NCI-H1417 treated with DMSO at 0.1 percent for 48 hours (cell line): ENCODE data around the gene NNT.
"Not testable (repeated sequence)": the region's sequence is repeated elsewhere in the genome, so short reads cannot be mapped to it uniquely, and the experiment has no call there.

Experiments
- DNase-seq: peaks from one replicate; lab custom pipeline; 2025; lab: John Stamatoyannopoulos, UW

The NNT gene

DNA sequence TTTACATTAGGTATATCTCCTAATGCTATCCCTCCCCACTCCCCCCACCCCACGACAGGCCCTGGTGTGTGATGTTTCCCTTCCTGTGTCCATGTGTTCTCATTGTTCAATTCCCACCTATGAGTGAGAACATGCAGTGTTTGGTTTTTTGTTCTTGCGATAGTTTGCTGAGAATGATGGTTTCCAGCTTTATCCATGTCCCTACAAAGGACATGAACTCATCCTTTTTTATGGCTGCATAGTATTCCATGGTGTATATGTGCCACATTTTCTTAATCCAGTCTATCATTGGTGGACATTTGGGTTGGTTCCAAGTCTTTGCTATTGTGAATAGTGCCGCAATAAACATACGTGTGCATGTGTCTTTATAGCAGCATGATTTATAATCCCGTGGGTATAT lies 64.4 kb downstream of the NNT start:
- DNase-seq: not testable (repeated sequence)

DNA sequence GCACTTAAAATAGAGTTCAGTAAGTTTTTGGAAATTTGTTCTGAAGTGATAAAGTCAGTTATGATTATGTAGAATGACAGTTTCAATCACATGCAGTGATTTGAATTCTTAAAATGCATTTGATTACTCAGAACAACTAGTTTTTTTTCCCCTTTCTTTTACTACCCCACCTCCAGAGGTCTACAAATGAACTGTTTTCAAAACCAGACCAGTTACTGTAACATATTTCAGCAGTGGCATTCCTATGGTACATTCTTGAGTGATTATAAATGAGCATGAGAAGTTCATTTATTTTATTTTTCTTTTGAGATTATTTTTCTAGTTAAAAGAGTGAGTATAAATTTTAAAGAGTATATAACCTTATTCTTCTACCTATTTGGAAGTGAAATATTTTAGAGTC lies 71.6 kb downstream of the NNT start:
- no peak for DNase-seq

DNA sequence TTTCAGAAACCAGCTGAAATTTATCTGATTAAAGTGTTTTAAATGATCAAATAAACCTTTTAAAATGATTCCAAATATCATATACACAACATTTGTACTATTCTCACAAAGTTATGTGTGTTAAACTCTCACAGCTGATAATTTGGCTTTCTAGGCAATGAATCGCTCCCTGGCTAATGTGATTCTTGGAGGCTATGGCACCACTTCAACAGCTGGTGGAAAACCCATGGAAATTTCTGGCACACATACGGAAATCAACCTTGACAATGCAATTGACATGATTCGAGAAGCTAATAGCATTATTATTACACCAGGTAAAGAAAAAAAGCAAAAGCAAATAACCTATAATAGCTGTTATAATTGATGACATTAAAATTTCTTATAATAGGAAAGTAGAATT lies 72.4 kb downstream of the NNT start:
- DNase-seq: no peak

DNA sequence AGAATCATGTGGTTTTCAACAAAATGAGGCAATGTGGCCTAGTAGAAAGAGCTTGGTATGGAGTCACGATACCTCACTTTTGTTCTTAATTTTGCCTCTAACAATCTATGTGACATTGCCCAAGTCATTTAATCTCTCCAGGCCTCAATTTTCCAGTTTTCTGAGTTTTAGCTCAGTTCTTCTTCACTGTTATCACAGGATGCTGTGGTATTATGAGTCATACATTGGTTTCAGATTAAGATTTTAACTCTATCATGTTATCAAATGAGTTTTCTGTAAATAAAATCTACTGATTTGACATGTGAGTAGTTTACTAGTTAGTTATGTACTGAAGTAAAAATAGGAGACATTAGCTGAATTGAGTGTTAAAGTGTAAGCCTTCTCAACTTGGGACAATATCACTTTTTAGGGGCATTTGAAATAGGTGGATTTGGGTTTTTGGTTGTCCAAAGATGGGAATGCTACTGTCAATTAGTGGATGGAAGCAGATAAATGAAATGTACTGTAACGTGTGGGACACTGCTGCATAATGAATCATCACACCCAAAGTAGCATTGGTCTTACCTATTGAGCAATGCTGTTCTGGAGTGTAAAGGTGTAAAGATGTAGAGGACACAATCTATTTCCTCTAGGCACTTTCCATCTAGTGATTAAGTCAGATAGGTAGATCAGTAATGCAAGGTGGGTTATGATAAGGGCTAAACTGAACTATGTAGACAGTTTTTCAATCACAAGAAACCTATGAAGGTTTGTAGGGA lies 73.3 kb downstream of the NNT start:
- no peak for DNase-seq

DNA sequence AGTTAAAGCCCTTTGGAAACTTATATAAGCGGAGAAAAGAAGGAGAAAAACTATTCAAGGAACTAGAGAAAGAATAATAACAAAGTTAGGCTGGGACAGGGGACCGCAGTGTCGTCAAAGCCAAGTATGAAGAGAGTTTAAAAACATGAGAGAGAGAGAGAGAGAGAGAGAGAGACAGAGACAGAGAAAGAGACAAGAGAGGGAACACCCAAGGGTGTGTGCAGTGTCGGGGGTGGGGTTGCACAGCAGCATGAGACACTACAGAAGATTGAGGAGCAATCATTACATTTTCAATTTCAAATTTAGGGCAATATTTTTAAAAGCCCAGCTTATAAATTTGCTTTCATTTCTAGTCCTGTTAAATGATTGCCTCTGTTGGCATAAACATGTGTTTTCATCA lies 74.3 kb downstream of the NNT start:
- DNase-seq: no peak

DNA sequence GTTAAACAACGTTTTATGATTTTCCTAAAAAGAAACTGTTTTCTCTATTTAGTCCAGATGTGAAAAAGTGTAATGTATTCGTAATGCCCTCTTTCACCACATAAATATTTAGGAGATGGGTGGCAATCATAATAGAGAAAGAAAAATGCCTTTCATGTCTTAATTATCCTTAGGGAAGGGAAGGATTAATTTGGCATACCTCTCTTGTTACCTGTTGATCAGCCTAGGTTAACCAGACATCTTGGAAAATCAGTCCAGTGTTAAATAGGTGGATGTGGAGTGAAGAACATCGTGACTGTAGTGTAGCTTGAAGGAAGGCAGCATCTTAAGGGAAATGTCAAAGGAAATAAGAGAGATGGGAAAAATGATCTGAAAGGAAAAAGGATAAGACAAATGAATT lies 76.2 kb downstream of the NNT start:
- DNase-seq: no peak

DNA sequence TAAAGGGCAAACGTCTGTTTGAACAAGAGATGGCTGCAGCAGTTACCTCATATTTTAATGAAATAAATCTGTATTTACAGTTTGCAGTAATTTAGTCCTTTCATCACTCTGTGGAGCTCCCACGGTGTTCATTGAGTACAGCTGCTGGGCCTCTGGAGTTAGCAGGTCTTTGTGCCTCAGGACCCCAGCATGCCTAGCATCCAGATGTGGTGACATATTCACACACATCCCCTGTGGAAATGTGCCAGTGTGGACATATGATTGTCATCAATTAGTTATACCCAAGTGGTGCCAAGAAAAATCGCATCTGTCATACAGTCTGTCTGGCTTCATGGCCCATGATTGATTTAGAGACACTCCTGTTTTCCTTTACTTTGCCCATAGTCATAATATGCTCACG lies 77.3 kb downstream of the NNT start:
- no peak for DNase-seq

DNA sequence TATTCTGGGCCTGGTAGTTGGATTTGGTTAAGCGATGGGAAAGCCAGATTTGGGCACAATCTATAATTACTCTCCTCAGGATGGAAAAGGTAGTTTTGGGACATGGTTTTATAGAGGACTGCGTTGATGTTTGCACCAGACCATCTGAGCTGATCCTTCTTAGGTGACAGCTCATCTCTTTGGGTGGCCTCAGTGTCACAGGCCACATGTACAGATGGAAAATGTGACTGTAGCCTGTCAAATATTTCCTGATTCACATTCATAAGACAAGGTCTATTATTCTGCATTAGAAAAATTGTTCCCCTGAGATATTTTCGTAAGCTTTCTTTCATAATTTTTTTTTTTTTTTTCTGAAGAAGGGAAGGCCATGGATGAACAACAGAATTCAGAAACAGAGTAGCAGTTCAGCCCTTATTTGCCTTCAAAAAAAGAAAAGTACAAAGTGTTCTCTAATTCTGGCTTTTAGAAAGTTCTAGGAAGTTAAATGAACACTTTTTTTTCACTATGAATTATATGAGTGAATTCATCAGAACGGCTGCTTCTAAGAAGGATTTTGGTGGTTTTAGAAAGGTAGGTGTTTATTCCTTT lies 81.0 kb downstream of the NNT start:
- DNase-seq: no peak

DNA sequence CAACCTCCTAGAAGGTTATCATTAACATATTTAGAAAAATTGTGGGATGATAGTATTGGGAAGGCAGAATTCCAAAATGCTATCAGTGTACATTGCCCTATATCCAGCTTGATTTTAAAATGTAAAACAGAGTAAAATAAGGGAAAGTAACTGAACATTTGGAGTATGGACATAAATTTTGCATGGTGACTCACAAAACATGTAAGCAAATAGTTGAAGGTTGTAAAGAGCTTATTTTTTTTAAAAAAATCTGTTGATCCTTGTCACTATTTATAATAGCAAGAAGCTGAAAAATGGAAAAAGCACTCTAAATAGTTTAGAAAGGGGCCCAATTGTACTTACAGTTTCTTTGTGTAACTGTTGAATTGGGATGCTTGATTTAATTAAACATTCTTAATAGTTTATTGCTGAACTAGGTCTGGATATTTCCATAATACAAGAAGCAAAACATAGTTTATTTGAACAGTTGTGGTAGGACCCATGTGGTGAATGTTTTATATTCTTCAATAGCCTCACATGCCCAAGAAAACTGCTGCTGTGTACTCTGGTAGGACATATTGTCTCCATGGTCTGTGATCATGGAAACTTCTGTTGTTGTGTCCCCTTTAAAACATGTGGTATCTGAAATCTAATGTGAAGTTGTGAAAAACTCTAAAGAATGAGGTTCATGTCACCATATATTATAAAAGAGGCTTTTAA lies 82.4 kb downstream of the NNT start:
- DNase-seq: no peak

DNA sequence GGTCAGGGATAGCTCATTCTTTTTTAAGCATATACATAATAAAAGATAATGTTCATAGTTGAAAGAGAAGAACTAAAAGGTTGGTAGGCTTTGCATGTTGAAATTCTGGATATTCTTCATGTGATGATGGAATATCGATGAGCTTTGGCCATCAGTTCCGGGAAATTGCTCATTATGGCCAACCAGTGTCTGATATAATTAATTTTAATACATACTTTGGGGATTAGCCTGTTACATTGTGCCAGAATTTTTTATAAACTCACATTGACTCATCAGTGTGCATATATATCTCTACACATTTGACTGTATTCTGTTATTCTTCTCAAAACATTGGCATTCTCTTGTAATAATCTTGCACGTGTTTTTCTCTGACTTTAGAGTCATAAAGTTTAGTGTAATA lies 84.3 kb downstream of the NNT start:
- DNase-seq: no peak

DNA sequence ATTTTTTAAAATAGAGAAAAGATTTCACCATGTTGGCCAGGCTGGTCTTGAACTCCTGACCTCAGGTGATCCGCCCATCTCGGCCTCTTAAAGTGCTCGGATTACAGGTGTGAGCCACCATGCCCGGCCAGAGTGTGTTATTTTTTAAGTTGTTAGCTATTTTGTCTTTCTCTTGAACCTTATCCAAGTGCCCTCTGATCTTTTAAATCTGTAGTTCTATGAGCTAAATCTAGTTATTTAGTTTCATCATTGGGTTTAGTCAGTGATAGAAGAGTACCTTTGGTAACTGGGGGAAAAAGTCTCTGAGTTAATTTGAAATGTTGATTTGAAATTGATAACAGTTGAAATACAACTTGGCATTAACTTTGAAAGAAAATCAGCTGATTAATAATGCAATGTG lies 88.3 kb downstream of the NNT start:
- DNase-seq: no peak

DNA sequence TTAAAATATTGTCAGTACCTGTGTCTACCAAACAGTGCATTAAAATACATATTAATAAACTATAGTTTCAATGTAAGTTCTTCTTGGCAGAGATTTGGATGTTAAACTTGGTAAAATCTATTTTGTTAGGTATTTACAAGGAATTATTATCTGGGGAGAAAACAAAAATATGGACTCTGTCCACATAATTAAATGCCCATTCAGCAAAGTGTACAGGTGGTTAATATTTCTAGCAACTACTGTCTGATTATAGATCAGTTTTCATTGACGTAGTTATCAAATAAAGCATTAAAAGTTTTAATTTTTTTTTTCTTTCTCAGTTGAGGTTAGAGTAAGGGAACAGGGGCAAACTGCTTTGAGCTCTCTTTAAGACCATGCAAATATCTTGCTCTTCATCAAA lies 88.9 kb downstream of the NNT start:
- no peak for DNase-seq

DNA sequence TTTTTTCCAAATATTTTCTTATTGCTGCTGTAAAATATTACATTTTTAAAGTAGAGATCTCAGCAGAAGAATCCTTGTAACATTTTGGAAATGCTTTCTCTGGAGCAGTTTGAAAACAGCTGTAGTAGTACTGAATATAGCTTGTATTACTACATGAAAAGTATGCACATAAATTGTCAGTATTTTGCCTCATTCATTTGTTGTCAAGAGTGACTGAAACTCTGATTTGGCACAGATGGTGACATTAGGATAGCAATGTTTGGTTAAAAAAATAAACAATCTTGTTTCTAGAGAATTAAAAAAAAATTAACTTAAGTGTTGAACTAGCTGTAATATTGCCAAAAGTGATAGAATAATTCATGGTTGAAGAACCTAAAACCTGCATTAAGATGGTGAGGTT lies 90.4 kb downstream of the NNT start:
- DNase-seq: no peak

DNA sequence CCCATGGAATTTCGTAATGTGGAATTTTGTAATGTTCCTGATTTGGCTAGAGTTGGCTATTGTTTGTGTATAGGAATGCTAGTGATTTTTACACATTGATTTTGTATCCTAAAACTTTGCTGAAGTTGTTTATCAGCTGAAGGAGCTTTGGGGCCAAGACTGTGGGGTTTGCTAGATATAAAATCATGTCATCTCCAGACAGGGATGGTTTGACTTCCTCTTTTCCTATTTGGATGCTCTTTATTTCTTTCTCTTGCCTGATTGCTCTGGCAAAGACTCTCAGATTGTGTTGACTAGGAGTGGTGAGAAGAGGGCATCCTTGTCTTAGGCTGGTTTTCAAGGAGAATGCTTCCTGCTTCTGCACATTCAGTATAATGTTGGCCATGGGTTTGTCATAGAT lies 91.0 kb downstream of the NNT start:
- no peak for DNase-seq

DNA sequence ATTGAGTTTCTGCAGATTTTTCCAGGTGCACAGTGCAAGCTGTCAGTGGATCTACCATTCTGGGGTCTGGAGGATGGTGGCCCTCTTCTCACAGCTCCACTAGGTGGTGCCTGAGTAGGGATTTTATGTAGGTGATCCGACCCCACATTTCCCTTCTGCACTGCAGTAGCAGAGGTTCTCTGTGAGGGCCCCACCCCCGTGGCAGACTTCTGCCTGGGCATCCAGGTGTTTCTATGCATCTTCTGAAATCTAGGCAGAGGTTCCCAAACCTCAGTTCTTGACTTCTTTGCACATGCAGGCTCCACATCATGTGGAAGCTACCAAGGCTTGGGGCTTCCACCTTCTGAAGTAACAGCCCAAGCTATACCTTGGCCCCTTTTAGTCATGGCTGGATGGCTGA lies 93.5 kb downstream of the NNT start:
- DNase-seq: not testable (repeated sequence)

DNA sequence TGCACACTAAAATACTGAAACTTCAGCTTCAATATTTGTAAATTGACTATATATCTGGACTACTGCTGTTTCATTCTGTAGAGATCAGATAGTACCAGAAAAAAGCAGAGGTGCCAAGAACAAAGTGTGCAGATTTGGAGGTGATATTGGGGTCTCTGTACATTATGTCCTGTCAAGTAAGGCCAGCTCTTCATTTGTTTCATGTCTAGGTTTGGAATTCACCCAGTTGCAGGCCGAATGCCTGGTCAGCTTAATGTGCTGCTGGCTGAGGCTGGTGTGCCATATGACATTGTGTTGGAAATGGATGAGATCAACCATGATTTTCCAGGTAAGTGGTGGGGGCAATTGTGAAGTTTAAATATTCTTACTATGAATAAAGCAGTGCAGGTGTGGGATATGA lies 96.9 kb downstream of the NNT start:
- no peak for DNase-seq

DNA sequence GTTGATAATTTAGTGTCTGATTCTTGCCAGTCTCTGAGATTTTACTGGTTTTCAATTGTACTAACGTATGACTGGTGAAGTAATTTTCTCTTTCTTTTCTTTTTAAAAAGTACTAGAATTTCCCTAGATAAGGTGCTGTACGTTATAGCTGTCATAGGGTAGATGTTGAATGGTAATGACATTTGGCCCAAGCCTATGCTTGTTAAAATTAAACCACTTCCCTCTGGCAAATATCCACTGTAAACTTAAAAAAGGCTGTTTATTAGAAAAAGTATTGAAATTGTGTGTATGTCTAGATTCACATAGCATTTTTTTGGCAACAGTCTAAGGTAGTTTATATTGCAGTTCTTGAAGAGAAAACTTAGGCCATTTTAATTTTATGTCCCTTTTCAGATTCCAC lies 97.6 kb downstream of the NNT start:
- no peak for DNase-seq

DNA sequence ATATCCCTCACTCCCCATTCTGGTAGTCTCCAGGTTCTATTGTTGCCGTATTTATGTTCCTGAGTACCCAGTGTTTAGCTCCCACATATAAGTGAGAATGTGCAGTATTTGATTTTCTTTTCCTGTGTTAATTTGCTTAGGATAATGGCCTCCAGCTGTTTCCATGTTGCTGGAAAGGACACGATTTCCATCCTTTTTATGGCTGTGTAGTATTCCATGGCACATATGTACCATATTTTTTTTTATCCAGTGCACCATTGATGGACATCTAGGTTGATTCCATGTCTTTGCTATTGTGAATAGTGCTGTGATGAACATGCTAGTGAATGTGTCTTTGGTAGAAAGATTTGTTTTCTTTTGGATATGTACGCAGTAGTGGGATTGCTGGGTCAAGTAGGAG lies 98.2 kb downstream of the NNT start:
- no peak for DNase-seq

DNA sequence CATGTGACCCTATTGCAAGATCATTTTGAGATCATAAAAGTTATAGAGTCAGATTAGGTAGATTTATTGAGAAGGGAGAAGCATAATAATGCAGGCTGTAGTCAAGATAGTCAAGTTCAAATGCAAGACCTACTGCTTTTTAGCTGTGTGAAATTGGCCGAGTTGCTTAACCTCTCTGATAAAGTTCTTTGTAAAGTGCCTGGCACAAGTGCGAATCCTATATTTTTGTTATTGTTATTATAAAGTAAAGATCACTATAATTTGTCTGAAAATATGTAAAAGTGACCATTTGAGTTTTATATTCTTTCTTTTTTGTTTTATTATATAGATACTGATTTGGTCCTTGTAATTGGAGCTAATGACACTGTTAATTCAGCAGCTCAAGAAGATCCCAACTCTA lies 99.3 kb downstream of the NNT start:
- DNase-seq: no peak

DNA sequence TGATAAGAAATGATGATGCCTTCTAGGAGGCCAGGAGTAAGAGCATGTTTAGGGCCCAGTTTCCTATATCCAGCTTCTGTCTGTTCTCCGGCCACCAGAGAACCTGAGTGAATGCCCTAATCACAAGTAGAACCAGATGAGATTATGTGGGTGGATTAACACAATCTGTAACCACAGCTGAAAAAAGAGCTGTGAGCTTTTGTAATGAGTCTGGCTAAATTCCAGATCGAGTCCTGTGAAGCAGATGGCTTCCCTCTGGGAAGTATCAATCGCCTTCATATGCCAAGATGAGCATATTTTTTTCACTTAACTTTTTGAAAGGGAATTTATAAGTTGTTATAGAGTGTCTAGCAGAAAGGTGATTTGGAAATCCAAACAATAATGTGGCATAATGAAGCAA lies 99.8 kb downstream of the NNT start:
- DNase-seq: no peak

DNA sequence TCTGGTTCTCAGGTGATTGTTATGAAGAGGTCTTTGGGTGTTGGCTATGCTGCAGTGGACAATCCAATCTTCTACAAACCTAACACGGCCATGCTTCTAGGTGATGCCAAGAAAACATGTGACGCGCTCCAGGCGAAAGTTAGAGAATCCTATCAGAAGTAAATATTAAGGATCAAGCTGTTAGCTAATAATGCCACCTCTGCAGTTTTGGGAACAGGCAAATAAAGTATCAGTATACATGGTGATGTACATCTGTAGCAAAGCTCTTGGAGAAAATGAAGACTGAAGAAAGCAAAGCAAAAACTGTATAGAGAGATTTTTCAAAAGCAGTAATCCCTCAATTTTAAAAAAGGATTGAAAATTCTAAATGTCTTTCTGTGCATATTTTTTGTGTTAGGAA lies 101.3 kb downstream of the NNT start:
- DNase-seq: no peak

DNA sequence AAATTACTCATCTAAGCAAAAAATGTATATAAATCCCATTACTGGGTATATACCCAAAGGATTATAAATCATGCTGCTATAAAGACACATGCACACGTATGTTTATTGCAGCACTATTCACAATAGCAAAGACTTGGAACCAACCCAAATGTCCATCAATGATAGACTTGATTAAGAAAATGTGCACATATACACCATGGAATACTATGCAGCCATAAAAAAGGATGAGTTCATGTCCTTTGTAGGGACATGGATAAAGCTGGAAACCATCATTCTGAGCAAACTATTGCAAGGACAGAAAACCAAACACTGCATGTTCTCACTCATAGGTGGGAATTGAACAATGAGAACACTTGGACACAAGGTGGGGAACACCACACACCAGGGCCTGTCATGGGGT lies 103.6 kb downstream of the NNT start:
- DNase-seq: not testable (repeated sequence)

DNA sequence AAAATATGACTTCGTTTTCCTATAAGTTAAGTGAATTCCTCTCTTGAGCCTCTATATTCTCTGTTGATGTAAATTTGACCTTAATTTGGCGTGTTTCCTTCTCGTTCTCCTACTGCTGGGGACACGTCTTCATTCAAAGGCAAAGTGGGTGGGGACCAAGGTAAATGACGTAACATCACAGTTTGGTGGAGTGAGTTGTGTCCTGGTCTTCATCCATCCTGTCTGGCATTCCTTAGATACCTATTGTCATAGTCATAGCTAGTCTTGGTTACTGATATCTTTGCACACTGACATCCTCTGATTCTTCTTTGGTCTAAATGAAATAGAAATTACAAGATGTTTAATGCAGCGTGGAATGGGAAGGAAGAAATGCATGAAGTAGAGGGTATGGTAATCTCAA lies 108.5 kb downstream of the NNT start:
- no peak for DNase-seq

DNA sequence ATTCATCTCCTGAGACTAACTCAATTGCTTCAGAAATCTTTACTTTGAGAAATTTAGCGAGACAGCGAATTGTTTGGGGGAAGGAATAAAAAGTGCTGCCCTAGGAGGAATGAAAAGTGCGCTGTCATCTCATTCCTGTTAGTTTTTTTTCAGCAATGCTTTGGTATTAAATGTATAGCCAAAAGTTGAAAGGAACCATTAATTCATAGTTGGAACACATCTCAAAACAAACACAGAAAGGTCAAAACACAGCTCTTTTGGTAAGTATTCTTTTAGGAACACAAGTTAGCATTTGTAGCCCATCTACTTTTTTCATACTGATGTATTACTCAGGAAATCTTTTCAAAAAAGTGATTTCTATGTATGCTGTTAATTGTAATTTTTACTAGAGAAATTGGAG lies 109.1 kb downstream of the NNT start:
- DNase-seq: no peak
